Measurements from ENCODE around the gene CELF2. TPM values are rescaled to one million over a fixed set of nuclear protein-coding genes. Genes with fewer than 3 reads are reported as not detected.

Gene CELF2
- total and polyA plus RNA-seq, 10 donors: 13.5 to 180 (median 105) TPM

- peaks cover 0 to 29% (median 4%) of the 10 kb centered on the region in 6 donors for H3K36me3 ChIP-seq
- peaks cover 0 to 27% (median 8%) of the 10 kb centered on the region in 6 donors for H3K4me1 ChIP-seq
- TF ChIP-seq CTCF (IDR thresholded peaks at IDR 0.05 in 8 of 11, conservative IDR thresholded peaks at IDR 0.05 in 3 of 11) (no peak), POLR2AphosphoS5 (IDR thresholded peaks at IDR 0.05) (peak; percentile 4 to 78 (median 17)), POLR2A (IDR thresholded peaks at IDR 0.05) (no peak)
- intact Hi-C loops (cut with DNase I; ENCODE audit: low total_unique reads): no loop called here
- DNase-seq: no peak
- H3K4me3 ChIP-seq: no peak overlapping the region
- no peak overlapping the region for H3K27ac ChIP-seq
- no peaks in the 10 kb centered on the region for H3K27me3 ChIP-seq (replicated peaks in 1 of 7)
- H3K9me3 ChIP-seq: no peaks in the 10 kb centered on the region
- 88 to 96% (median 89%) methylated on average over 10 of the region's 10 CpGs for WGBS, 5 donors
These were observed 320.6 kb downstream of the CELF2 start for GRCh38 chr10:11338160-11338844.

GRCh38 chr10:11339013-11339412 is 321.3 kb downstream of the CELF2 start:
- DNase-seq: no peak
- Histone ChIP-seq H3K4me3 (no peak overlapping the region), H3K27me3 (replicated peaks in 1 of 7) (no peaks in the 10 kb centered on the region), H3K4me1 (peaks cover 0 to 20% (median 8%) of the 10 kb centered on the region in 6 donors), H3K27ac (no peak overlapping the region), H3K36me3 (peaks cover 0 to 28% (median 3%) of the 10 kb centered on the region in 6 donors), H3K9me3 (no peaks in the 10 kb centered on the region)
- WGBS, 5 donors: 68 to 85% (median 77%) methylated on average over 7 of the region's 7 CpGs
- TF ChIP-seq CTCF (IDR thresholded peaks at IDR 0.05 in 8 of 11, conservative IDR thresholded peaks at IDR 0.05 in 3 of 11): no peak
- TF ChIP-seq POLR2AphosphoS5 (IDR thresholded peaks at IDR 0.05): peak in 1 of 3 donors; percentile 15
- no peak for TF ChIP-seq POLR2A (IDR thresholded peaks at IDR 0.05)
- intact Hi-C loops (cut with DNase I; ENCODE audit: low total_unique reads): no loop called here

GRCh38 chr10:11339660-11340059 is 322.0 kb downstream of the CELF2 start:
- intact Hi-C loops (cut with DNase I; ENCODE audit: low total_unique reads): no loop called here
- Histone ChIP-seq H3K9me3 (no peaks in the 10 kb centered on the region), H3K27me3 (replicated peaks in 1 of 7) (no peaks in the 10 kb centered on the region), H3K36me3 (peaks cover 0 to 22% (median 3%) of the 10 kb centered on the region in 6 donors), H3K4me3 (no peak overlapping the region), H3K27ac (no peak overlapping the region), H3K4me1 (peaks cover 0 to 16% (median 9%) of the 10 kb centered on the region in 6 donors)
- no peak for TF ChIP-seq CTCF (IDR thresholded peaks at IDR 0.05 in 8 of 11, conservative IDR thresholded peaks at IDR 0.05 in 3 of 11)
- peak in 1 of 3 donors; percentile 68 for TF ChIP-seq POLR2AphosphoS5 (IDR thresholded peaks at IDR 0.05)
- TF ChIP-seq POLR2A (IDR thresholded peaks at IDR 0.05): no peak
- 86 to 95% (median 92%) methylated on average over 17 to 18 of the region's 18 CpGs for WGBS, 5 donors
- no peak for DNase-seq

GRCh38 chr10:11341283-11341960 is 323.8 kb downstream of the CELF2 start:
- DNase-seq: no peak
- no peak overlapping the region for H3K4me3 ChIP-seq
- H3K27me3 ChIP-seq (replicated peaks in 1 of 7): no peaks in the 10 kb centered on the region
- WGBS, 5 donors: 41 to 74% (median 60%) methylated on average over 5 of the region's 5 CpGs
- H3K9me3 ChIP-seq: no peaks in the 10 kb centered on the region
- peaks cover 0 to 16% (median 7%) of the 10 kb centered on the region in 6 donors for H3K4me1 ChIP-seq
- TF ChIP-seq POLR2A (IDR thresholded peaks at IDR 0.05) (no peak), POLR2AphosphoS5 (IDR thresholded peaks at IDR 0.05) (no peak), CTCF (IDR thresholded peaks at IDR 0.05 in 8 of 11, conservative IDR thresholded peaks at IDR 0.05 in 3 of 11) (no peak)
- H3K27ac ChIP-seq: no peak overlapping the region
- peaks cover 0 to 7% (median 0%) of the 10 kb centered on the region in 6 donors for H3K36me3 ChIP-seq
- intact Hi-C loops (cut with DNase I; ENCODE audit: low total_unique reads): no loop called here

All from spleen (tissue), 11 donors.